NOMO-1 (cell line): ENCODE measurements around the gene RIC3.

Experiments used
- DNase-seq, 2 experiments: peaks; one replicate each; lab custom pipeline; 2025; ENCODE audit not compliant: unreplicated experiment in 2 of 2; lab: John Stamatoyannopoulos, UW

Gene RIC3

GRCh38 chr11:8070417-8071115, 98.3 kb downstream of the RIC3 start:
- DNase-seq = peak in 1 of 2 experiments; percentile 10

GRCh38 chr11:8069771-8070170, 99.1 kb downstream of the RIC3 start:
- DNase-seq = no peak

GRCh38 chr11:8068605-8069221, 100.1 kb downstream of the RIC3 start:
- DNase-seq = no peak

- DNase-seq = no peak
These were observed 100.8 kb downstream of the RIC3 start for GRCh38 chr11:8067929-8068575.

GRCh38 chr11:8067567-8067928, 101.3 kb downstream of the RIC3 start:
- no peak for DNase-seq

GRCh38 chr11:8066911-8067455, 101.8 kb downstream of the RIC3 start:
- no peak for DNase-seq

GRCh38 chr11:8066036-8066910, 102.6 kb downstream of the RIC3 start:
- no peak for DNase-seq

GRCh38 chr11:8065031-8065430, 103.8 kb downstream of the RIC3 start:
- DNase-seq = no peak

- no peak for DNase-seq
These were observed 105.5 kb downstream of the RIC3 start for GRCh38 chr11:8063324-8063723.

- DNase-seq = no peak
These were observed 106.0 kb downstream of the RIC3 start for GRCh38 chr11:8062781-8063257.

- DNase-seq = no peak
These were observed 107.0 kb downstream of the RIC3 start for GRCh38 chr11:8061555-8062428.

- DNase-seq = no peak
These were observed 107.8 kb downstream of the RIC3 start for GRCh38 chr11:8060801-8061554.

- no peak for DNase-seq
These were observed 108.6 kb downstream of the RIC3 start for GRCh38 chr11:8060146-8060719.

- no peak for DNase-seq
These were observed 109.2 kb downstream of the RIC3 start for GRCh38 chr11:8059571-8060011.

GRCh38 chr11:8059030-8059429, 109.8 kb downstream of the RIC3 start:
- DNase-seq = no peak

- no peak for DNase-seq
These were observed 110.6 kb downstream of the RIC3 start for GRCh38 chr11:8058216-8058615.

GRCh38 chr11:8056810-8057463, 111.9 kb downstream of the RIC3 start:
- peak in 1 of 2 experiments; percentile 6 for DNase-seq
